ENCODE results near the gene PYROXD2. TPM values are rescaled to one million over a fixed set of nuclear protein-coding genes. Genes with fewer than 3 reads are reported as not detected.

PYROXD2 gene
- total RNA-seq, 1 experiment from 2014 or later = 2.3 TPM

DNA sequence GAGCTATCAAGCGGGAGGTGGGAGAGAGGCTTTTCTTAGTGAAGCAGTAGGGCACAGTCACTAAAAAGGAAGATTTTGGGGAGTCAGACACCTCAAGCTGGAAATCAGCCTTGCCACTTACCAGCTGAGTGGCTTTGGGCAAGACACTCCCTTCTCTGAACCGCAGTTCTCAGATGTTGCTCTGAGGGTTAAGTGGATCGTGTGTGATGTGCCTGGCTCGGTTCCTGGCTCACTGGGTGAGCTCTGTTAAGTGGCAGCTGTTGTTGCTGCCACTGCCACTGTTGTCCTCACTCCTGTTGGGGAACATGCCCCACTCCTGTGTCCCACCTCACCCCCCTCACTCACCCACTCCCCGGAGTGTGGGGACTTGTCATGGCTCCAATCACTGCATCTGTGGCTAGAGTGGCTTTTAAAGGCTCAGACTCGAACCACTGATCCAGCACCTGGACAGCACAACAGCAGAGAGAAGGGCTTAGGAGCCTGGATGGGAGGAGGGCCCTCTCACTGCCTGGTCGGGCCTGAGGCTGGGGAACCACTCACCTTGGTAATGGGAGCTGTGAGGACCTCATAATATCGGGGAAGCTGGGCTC, 20.0 kb downstream of the PYROXD2 start:
- in situ Hi-C loops (cut with HindIII; ENCODE audit: low pct_unique_long_range_greater_than_20kb, low sequenced_read_pairs) = no loop called here
- intact Hi-C loops (cut with micrococcal nuclease; ENCODE audit: unreplicated experiment) = loop anchor here (10.0 kb wide), 1 partner anchor 130 kb away; the partner anchor contains the start of gene LOXL4
- ChIA-PET POLR2A (no interaction called here), CTCF (no interaction called here)
- no peaks in the 10 kb centered on the region for H3K9me3 ChIP-seq (ENCODE audit: control insufficient read depth, insufficient read depth, low read depth, low read length)
- H3K4me3 ChIP-seq (ENCODE audit: low read depth in 2 of 2, low read length in 2 of 2) = no peak overlapping the region
- H3K27ac ChIP-seq (ENCODE audit: low read length) = no peak overlapping the region
- ATAC-seq (no peak), DNase-seq (ENCODE audit: low read depth, low spot score) (no peak)
- H3K36me3 ChIP-seq (ENCODE audit: control insufficient read depth, insufficient read depth, low read length) = no peaks in the 10 kb centered on the region
- no TSS peak for BruUV-seq (replicated peaks)
- TF ChIP-seq, protein P1, sequence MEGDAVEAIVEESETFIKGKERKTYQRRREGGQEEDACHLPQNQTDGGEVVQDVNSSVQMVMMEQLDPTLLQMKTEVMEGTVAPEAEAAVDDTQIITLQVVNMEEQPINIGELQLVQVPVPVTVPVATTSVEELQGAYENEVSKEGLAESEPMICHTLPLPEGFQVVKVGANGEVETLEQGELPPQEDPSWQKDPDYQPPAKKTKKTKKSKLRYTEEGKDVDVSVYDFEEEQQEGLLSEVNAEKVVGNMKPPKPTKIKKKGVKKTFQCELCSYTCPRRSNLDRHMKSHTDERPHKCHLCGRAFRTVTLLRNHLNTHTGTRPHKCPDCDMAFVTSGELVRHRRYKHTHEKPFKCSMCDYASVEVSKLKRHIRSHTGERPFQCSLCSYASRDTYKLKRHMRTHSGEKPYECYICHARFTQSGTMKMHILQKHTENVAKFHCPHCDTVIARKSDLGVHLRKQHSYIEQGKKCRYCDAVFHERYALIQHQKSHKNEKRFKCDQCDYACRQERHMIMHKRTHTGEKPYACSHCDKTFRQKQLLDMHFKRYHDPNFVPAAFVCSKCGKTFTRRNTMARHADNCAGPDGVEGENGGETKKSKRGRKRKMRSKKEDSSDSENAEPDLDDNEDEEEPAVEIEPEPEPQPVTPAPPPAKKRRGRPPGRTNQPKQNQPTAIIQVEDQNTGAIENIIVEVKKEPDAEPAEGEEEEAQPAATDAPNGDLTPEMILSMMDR (IDR thresholded peaks at IDR 0.05) = no peak
- TF ChIP-seq, protein P2, sequence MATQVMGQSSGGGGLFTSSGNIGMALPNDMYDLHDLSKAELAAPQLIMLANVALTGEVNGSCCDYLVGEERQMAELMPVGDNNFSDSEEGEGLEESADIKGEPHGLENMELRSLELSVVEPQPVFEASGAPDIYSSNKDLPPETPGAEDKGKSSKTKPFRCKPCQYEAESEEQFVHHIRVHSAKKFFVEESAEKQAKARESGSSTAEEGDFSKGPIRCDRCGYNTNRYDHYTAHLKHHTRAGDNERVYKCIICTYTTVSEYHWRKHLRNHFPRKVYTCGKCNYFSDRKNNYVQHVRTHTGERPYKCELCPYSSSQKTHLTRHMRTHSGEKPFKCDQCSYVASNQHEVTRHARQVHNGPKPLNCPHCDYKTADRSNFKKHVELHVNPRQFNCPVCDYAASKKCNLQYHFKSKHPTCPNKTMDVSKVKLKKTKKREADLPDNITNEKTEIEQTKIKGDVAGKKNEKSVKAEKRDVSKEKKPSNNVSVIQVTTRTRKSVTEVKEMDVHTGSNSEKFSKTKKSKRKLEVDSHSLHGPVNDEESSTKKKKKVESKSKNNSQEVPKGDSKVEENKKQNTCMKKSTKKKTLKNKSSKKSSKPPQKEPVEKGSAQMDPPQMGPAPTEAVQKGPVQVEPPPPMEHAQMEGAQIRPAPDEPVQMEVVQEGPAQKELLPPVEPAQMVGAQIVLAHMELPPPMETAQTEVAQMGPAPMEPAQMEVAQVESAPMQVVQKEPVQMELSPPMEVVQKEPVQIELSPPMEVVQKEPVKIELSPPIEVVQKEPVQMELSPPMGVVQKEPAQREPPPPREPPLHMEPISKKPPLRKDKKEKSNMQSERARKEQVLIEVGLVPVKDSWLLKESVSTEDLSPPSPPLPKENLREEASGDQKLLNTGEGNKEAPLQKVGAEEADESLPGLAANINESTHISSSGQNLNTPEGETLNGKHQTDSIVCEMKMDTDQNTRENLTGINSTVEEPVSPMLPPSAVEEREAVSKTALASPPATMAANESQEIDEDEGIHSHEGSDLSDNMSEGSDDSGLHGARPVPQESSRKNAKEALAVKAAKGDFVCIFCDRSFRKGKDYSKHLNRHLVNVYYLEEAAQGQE (IDR thresholded peaks at IDR 0.05; ENCODE audit: insufficient read depth in 1 of 2, low read depth in 2 of 2, low read length in 1 of 2) = no peak
- TF ChIP-seq TCF7L2 (IDR thresholded peaks at IDR 0.05; ENCODE audit: low read depth, low read length) (no peak), POLR2AphosphoS5 (IDR thresholded peaks at IDR 0.05; ENCODE audit: low read depth, low read length) (no peak), SIN3A (IDR thresholded peaks at IDR 0.05; ENCODE audit: borderline replicate concordance, insufficient read depth, low read depth, low read length) (no peak)
- peaks cover 5% of the 10 kb centered on the region; the same call in 1 of the 2 replicates for H3K27me3 ChIP-seq (ENCODE audit: control insufficient read depth, insufficient read depth, low read length)
- no peaks in the 10 kb centered on the region for H3K4me1 ChIP-seq (ENCODE audit: control insufficient read depth, insufficient read depth, low read length)

DNA sequence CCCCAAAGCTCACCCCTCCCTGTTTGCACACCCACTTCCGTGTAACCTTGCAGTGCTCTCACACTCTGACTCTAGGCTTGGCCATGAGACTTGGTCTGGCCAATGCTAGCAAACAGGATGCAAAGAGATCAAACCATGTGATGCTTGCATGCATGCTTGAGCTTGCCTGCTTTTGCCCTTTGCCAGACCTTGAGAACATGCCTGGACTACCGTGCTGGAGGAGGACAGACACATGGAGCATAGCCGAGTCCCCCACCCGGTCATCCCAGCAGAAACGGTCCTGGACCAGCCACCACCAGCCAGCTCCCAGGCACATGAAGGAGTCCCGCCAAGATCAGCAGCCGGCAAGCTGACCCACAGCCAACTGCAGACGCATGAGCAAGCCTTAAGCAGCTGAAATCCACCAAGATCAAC, 23.4 kb downstream of the PYROXD2 start:
- H3K27me3 ChIP-seq (ENCODE audit: control insufficient read depth, insufficient read depth, low read length) = peaks cover 5% of the 10 kb centered on the region; the same call in 1 of the 2 replicates
- POLR2A ChIA-PET = no interaction called here
- H3K4me3 ChIP-seq (ENCODE audit: low read depth in 2 of 2, low read length in 2 of 2) = no peak overlapping the region
- H3K4me1 ChIP-seq (ENCODE audit: control insufficient read depth, insufficient read depth, low read length) = no peaks in the 10 kb centered on the region
- intact Hi-C loops (cut with micrococcal nuclease; ENCODE audit: unreplicated experiment) (loop anchor here (10.0 kb wide), 1 partner anchor 127 kb away; the partner anchor contains the start of gene LOXL4), in situ Hi-C loops (cut with HindIII; ENCODE audit: low pct_unique_long_range_greater_than_20kb, low sequenced_read_pairs) (no loop called here)
- H3K36me3 ChIP-seq (ENCODE audit: control insufficient read depth, insufficient read depth, low read length) = no peaks in the 10 kb centered on the region
- ATAC-seq = no peak
- H3K9me3 ChIP-seq (ENCODE audit: control insufficient read depth, insufficient read depth, low read depth, low read length) = no peaks in the 10 kb centered on the region
- no TSS peak for BruUV-seq (replicated peaks)
- no peak overlapping the region for H3K27ac ChIP-seq (ENCODE audit: low read length)
- CTCF ChIA-PET = interaction anchor here (1.1 kb wide), 1 partner anchor 34 kb away, joined by 3 read pairs; no protein-coding TSS in a partner anchor
- TF ChIP-seq SIN3A (IDR thresholded peaks at IDR 0.05; ENCODE audit: borderline replicate concordance, insufficient read depth, low read depth, low read length) (no peak), POLR2AphosphoS5 (IDR thresholded peaks at IDR 0.05; ENCODE audit: low read depth, low read length) (no peak)
- TF ChIP-seq, protein P2 (IDR thresholded peaks at IDR 0.05; ENCODE audit: insufficient read depth in 1 of 2, low read depth in 2 of 2, low read length in 1 of 2) = no peak
- TF ChIP-seq, protein P1 (IDR thresholded peaks at IDR 0.05) = no peak
- DNase-seq (ENCODE audit: low read depth, low spot score) = no peak
